8988T (cell line): ENCODE results near the gene CRACR2B.

Source experiments
- DNase-seq: peaks from one replicate; pipeline ENCODE4 v3.0.0; 2011

Gene CRACR2B

DNA sequence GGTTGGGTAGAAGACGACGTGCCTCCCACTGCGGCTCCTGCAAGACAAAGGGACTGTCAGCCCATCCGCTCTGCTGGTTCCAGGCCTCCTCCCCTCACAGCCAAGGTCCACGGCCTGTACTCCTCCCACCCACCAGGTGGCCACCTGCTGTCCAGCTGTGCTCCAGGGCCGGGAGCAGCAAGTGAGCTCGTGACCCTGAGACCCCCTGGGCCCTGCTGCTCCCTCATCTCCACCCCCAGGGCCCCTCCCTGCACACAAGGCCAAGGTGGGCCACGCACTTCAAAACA, 42.4 kb downstream of the CRACR2B start:
- no peak for DNase-seq

DNA sequence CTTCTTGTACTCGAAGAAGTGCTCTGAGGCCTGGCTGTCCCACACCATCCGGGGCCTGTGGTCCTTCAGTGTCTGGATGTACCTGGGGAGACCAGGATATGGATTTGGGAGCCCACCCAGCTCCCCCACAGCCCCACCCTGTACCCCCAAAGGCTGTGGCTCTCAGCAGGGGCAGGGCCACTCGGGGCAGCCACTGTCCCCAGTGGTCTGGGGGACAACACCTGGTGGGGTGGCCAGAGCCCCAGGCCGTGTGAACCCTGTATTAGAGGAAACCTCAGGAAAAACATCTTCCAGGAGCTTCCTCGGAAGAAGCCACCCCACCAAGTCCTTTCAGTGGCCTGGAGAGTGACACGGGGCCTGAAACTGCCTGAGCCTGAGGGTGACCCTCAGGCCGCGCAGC, 42.7 kb downstream of the CRACR2B start:
- DNase-seq, result no peak

DNA sequence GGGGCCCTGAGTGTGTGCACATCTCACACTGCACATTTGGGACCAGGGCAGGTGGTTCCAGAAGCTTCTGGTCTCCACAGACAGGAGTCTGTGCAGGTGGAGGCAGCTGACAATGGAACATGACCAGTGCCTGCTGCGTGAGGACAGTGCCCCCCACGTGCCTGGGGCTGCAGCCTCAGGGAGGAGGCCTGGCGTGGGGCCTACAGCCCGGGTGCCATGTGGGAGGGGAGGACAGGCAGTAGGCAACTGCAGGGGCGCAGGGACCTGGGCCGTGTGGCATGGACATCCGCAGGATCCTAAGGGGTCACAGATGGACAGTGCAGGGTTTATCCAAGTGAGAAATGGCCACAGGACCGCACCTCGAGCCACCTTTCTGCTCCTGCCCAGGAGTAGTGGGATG, 43.8 kb downstream of the CRACR2B start:
- no peak for DNase-seq

DNA sequence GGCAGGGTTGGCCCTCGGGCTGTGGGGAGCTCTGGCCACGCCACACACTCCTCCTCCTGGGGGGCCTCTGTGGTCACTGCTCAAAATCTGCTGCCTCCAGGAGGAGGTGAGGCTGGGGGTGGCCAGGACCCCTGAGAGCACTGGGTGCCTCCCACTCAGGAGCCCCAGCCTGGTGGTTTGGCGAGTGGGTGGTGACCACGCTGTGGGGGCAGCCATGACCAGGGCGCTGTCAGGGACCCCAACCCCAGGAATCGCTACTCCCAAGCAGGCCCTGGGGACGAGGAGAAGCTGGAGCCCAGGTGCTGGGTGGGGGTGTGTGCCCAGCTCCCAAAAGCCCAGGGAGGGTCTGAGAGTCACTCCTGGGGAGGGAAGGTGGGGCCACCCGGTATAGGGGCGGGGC, 45.1 kb downstream of the CRACR2B start:
- DNase-seq, result no peak

DNA sequence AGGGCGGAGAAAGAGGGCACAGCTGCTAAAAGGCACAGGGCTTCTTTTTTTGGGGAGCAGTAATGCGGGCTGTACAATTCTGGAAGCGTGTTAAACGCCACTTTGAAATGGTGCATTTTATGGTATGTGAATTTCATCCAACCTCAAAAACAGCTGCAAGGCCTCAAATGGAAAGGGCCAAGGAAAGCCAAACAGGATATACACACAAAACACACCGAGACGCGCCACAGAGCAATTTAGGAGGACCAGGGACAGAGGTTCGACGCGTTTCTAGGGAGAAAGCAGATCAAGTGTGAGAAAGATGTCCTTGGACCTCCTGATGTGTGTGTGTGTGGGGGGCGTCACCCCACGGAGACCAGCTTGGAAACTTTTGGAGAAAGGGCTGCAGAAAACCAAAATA, 46.0 kb downstream of the CRACR2B start:
- DNase-seq, result no peak

DNA sequence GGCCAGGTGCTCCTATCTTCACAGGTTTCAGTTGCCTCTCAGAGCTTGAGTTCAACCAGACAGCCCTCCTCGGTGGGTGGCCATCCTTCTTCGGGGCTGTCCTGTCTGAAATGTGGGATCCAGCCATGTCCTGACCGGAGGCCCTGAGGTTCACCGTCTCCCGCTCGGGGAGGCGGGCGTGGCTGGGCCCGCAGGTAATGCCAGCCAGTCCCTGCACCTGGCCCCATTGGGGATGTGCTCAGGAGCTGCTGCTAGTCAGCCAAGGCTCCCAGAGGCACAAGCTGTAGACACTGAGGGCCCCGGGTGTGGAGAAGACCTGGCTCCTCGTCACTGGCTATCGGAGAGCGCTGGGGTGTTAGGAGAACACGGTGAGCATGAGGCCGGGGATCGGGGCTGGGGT, 47.5 kb downstream of the CRACR2B start:
- DNase-seq, result no peak

DNA sequence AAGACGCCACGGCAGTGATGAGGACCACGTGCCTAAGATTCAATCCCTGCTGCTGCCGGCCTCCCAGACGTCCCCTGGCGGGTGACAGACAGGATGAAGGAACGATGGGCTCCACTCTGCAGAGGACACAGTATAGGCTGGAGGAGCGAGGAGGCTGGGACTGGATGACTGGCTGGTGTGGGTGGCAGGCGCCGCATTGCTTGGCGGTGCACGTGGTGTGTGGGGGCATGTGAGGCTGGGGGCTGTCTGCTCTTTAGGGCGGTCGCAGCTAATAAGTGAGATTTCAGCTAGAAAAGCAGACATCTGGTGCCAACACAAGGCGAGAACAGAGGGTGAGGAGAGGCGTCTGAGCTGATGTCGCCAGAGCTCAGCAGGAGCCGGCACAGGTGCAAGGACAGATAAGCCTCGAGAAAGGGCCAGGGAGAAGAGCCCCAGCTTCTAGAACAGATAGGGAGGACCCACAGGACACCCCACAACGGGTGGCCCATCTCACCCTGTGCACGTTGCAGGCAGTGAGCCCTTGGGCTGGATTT, 48.1 kb downstream of the CRACR2B start:
- no peak for DNase-seq

DNA sequence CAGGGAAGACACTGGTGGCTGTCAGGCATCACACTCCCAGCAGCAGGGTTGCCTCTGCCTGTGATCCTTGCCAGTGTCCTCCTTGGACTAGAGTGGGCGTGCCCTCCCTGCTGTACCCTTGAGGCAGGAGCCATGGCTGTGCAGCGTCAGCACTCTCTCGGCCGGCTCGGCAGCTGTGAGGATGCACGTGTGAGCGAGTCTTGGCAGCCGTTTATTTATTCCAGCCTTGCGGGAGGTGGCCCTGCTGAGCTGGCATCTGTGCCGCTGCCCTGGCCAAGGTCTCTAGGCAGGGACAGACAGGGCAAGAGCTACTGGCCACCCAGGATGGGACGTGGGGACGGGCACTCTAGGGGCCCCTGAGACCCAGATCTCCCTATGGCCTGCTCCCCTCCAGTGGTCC, 48.8 kb downstream of the CRACR2B start:
- DNase-seq, result no peak

DNA sequence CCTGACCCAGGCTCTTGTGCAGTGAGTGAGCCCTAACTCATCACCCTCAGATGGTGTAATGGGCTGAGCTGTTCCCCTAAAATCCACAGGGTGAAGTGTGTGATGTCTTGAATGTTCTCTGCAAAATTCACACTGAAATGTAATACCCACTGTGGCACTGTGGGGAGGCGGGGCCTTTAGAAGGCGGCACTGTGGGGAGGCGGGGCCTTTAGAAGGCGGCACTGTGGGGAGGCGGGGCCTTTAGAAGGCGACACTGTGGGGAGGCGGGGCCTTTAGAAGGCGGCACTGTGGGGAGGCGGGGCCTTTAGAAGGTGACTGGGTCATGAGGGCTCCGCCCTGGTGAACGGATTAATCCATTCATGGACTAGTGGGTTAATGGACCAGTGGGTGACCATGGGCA, 49.8 kb downstream of the CRACR2B start:
- no peak for DNase-seq

DNA sequence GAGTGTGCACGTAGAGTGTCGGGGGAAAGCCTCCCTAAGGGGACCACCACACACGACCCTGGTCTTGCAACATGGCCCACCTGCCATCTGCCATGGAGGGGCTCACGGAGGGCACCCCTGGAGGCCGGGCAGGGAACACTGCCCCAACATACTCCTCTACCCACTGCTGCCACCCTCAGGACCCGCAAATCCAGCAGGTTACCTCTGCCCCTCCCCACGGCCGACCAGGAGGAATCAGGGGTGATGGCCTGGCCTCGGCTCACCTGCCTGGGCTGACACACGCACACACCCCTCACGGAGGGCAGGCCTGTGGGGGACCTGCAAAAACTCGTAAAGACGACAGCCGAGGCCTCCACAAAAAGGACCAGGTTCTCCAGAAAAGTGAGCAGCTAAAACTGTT, 52.7 kb downstream of the CRACR2B start:
- DNase-seq, result no peak
